ENCODE results near the gene HSP90AB1.

DNA sequence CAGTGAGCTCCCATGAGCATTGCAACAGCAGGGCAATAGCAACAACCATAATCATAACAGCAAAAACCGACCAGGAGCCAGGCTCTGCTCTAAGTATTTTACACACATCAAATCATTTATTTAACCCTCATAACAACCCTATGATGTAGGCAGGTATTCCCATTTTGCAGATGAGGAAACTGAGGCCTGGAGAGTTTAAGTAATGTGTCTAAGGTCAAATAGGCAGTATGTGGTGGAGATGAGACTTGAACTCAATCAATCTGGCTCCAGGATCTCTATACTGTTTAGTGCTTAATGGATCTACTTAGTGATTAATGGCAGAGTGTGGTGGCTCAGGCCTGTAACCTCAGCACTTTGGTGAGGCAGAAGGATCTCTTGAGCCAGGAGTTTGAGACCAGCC is 26.7 kb downstream of the HSP90AB1 start:
- no peak for TF ChIP-seq POLR2A (IDR thresholded peaks at IDR 0.05; ENCODE audit: low read length)
- no peak for TF ChIP-seq GATA1 (IDR thresholded peaks at IDR 0.05; ENCODE audit: low read depth, low read length)

All from erythroblast (primary cell).